ENCODE results near the gene MAML3. TPM values are rescaled to one million over a fixed set of nuclear protein-coding genes. Genes with fewer than 3 reads are reported as not detected.
A peak's percentile ranks its signal among the peaks of the same experiment; 100 is the strongest.

The MAML3 gene
- total and polyA plus RNA-seq, 10 donors: 0.63 to 18.4 (median 12.7) TPM

DNA sequence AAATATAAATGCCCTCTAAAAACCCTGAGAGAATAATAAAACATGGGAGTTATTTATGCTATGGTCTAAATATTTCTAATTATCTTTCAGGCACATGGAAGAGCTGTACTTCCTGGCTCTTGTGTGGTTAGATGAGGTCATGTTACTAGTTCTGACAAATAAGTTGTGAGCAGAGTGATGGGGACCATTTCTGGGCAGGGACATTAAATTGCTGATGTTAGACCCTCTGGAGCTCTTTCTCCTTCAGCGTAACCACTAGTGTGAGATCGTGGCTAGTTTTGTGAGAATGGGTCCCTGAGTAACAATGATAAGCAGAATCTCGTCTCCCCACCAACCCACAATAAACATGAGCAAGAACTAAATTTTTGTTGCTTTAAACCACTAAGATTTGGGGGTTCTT is 108.0 kb downstream of the MAML3 start:
- Histone ChIP-seq H3K36me3 (no peaks in the 10 kb centered on the region), H3K4me3 (no peak overlapping the region), H3K9me3 (no peaks in the 10 kb centered on the region), H3K4me1 (peaks cover 9 to 61% (median 35%) of the 10 kb centered on the region in 6 donors), H3K27ac (peak overlapping the region in 5 of 8 donors; percentile 3 to 40 (median 18)), H3K27me3 (replicated peaks in 1 of 7) (peaks cover 0 to 7% (median 0%) of the 10 kb centered on the region in 7 donors)
- TF ChIP-seq, protein P1, sequence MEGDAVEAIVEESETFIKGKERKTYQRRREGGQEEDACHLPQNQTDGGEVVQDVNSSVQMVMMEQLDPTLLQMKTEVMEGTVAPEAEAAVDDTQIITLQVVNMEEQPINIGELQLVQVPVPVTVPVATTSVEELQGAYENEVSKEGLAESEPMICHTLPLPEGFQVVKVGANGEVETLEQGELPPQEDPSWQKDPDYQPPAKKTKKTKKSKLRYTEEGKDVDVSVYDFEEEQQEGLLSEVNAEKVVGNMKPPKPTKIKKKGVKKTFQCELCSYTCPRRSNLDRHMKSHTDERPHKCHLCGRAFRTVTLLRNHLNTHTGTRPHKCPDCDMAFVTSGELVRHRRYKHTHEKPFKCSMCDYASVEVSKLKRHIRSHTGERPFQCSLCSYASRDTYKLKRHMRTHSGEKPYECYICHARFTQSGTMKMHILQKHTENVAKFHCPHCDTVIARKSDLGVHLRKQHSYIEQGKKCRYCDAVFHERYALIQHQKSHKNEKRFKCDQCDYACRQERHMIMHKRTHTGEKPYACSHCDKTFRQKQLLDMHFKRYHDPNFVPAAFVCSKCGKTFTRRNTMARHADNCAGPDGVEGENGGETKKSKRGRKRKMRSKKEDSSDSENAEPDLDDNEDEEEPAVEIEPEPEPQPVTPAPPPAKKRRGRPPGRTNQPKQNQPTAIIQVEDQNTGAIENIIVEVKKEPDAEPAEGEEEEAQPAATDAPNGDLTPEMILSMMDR (IDR thresholded peaks at IDR 0.05 in 8 of 11, conservative IDR thresholded peaks at IDR 0.05 in 3 of 11): no peak
- DNase-seq: no peak
- WGBS, 5 donors: 53 to 82% (median 70%) methylated on average over 3 of the region's 3 CpGs
- intact Hi-C loops (cut with DNase I; ENCODE audit: low total_unique reads): no loop called here

DNA sequence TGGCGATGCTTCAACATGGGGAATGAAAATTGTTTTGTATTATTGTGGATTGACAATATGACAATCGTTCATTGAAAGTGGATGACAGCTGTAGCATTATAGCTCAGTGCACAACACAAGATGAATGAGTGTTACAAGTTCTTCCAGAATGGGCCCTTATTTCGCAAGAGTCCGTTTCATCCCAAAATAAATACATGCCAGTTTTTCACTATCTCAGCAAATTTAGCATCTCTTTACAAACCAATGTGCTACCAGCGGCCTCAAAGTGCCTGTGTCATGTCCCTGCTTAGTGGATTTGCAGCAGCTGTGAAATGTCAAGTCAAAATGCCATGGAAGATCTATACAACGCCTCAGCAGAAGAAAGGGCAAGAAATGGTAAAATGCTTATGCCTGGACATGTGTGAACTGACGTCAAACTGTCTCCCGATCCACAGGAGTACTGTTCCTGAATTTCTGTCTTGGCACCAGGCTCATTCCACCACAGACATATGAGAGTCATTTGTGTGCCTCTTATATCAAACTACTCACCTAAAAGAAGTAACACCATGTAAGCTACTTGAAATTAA is 109.6 kb downstream of the MAML3 start:
- H3K27me3 ChIP-seq (replicated peaks in 1 of 7): no peaks in the 10 kb centered on the region
- H3K27ac ChIP-seq: no peak overlapping the region
- H3K4me3 ChIP-seq: no peak overlapping the region
- intact Hi-C loops (cut with DNase I; ENCODE audit: low total_unique reads): no loop called here
- 70 to 80% (median 76%) methylated on average over 8 of the region's 8 CpGs for WGBS, 5 donors
- H3K9me3 ChIP-seq: no peaks in the 10 kb centered on the region
- peaks cover 4 to 51% (median 25%) of the 10 kb centered on the region in 6 donors for H3K4me1 ChIP-seq
- DNase-seq: no peak
- TF ChIP-seq POLR2AphosphoS5 (IDR thresholded peaks at IDR 0.05): peak in 1 of 3 donors; percentile 64
- no peak for TF ChIP-seq POLR2A (IDR thresholded peaks at IDR 0.05)
- no peaks in the 10 kb centered on the region for H3K36me3 ChIP-seq

DNA sequence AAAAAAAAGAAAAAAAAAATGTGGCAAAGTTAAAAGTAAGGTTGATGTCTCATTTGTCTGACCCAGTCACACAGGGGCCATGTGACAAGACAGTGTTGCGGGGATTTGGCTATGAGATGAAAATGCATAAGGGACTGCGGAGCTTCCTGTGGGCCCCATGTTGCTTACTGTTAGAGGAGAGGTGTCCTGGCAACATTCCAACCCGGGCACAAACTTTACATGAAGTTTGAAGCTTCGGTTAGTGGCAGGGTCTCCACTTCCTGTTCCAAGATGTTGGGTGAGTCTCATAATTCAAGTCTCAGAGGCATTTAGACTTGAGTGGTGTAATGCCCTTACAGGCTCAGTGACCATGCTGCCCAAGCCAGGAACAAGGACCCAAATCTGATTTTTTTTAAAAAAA is 111.3 kb downstream of the MAML3 start:
- TF ChIP-seq, protein P1 (IDR thresholded peaks at IDR 0.05 in 8 of 11, conservative IDR thresholded peaks at IDR 0.05 in 3 of 11): no peak
- no peak for TF ChIP-seq POLR2AphosphoS5 (IDR thresholded peaks at IDR 0.05)
- no peak for TF ChIP-seq POLR2A (IDR thresholded peaks at IDR 0.05)
- Histone ChIP-seq H3K9me3 (no peaks in the 10 kb centered on the region), H3K27me3 (replicated peaks in 1 of 7) (no peaks in the 10 kb centered on the region), H3K27ac (peak overlapping the region in 1 of 8 donors; percentile 7), H3K4me3 (no peak overlapping the region), H3K36me3 (no peaks in the 10 kb centered on the region), H3K4me1 (peaks cover 0 to 44% (median 12%) of the 10 kb centered on the region in 6 donors)
- intact Hi-C loops (cut with DNase I; ENCODE audit: low total_unique reads): no loop called here
- no peak for DNase-seq
- 30 to 38% (median 34%) methylated on average over 4 of the region's 4 CpGs for WGBS, 5 donors

DNA sequence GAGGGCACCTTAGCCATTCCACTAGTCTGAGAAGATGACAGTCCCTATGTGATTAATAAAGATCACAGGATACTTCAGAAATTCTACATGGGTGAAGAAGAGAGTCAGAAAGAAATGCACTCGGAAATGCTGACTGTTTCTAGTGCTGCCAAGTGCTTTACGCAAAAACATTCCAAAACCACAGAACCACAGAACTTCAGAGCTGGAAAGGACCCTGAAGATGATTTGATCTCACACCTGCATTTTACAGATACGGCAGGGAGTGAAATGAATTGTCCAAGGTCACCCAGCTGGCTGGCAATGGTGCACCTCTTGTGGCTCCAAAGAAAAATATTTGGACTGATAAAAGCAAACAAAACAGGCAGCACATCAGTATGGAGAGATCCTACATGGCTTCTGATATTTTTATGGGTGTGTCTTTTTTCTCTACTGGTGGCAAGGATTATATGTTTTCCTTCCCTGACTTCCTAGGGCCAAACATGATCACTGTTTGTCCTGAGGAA is 115.9 kb downstream of the MAML3 start:
- WGBS, 5 donors: 32 to 55% (median 48%) methylated on average over 3 of the region's 3 CpGs
- Histone ChIP-seq H3K36me3 (no peaks in the 10 kb centered on the region), H3K27ac (no peak overlapping the region), H3K9me3 (no peaks in the 10 kb centered on the region), H3K4me3 (no peak overlapping the region), H3K27me3 (replicated peaks in 1 of 7) (no peaks in the 10 kb centered on the region), H3K4me1 (peaks cover 0 to 22% (median 2%) of the 10 kb centered on the region in 6 donors)
- TF ChIP-seq, protein P1 (IDR thresholded peaks at IDR 0.05 in 8 of 11, conservative IDR thresholded peaks at IDR 0.05 in 3 of 11): no peak
- no peak for TF ChIP-seq POLR2A (IDR thresholded peaks at IDR 0.05)
- TF ChIP-seq POLR2AphosphoS5 (IDR thresholded peaks at IDR 0.05): no peak
- DNase-seq: no peak
- intact Hi-C loops (cut with DNase I; ENCODE audit: low total_unique reads): no loop called here

All from spleen (tissue), 11 donors.